ENCODE results near the gene NKAPL. TPM values are rescaled to one million over a fixed set of nuclear protein-coding genes. Genes with fewer than 3 reads are reported as not detected.

The NKAPL gene
- total RNA-seq, 1 donor from 2014 or later, result 1.1 TPM

- no peak for TF ChIP-seq CTCF (IDR thresholded peaks at IDR 0.05; ENCODE audit: insufficient read depth, low read length, poor library complexity, severe bottlenecking)
- Histone ChIP-seq H3K36me3 (ENCODE audit: control insufficient read depth, insufficient read depth, low read length) (no peaks in the 10 kb centered on the region), H3K4me3 (ENCODE audit: low read depth, low read length) (no peak overlapping the region), H3K27me3 (ENCODE audit: control insufficient read depth, insufficient read depth, low read length) (no peaks in the 10 kb centered on the region)
- DNase-seq (ENCODE audit: low read depth), result no peak
Observed at GRCh38 chr6:28240471-28240870, 18.6 kb upstream of the NKAPL start.

- Histone ChIP-seq H3K27me3 (ENCODE audit: control insufficient read depth, insufficient read depth, low read length) (no peaks in the 10 kb centered on the region), H3K4me3 (ENCODE audit: low read depth, low read length) (no peak overlapping the region), H3K36me3 (ENCODE audit: control insufficient read depth, insufficient read depth, low read length) (peaks cover 3% of the 10 kb centered on the region)
- TF ChIP-seq CTCF (IDR thresholded peaks at IDR 0.05; ENCODE audit: insufficient read depth, low read length, poor library complexity, severe bottlenecking), result no peak
- no peak for DNase-seq (ENCODE audit: low read depth)
Observed at GRCh38 chr6:28243946-28244345, 15.2 kb upstream of the NKAPL start.

- Histone ChIP-seq H3K4me3 (ENCODE audit: low read depth, low read length) (no peak overlapping the region), H3K27me3 (ENCODE audit: control insufficient read depth, insufficient read depth, low read length) (no peaks in the 10 kb centered on the region), H3K36me3 (ENCODE audit: control insufficient read depth, insufficient read depth, low read length) (peaks cover 3% of the 10 kb centered on the region)
- no peak for TF ChIP-seq CTCF (IDR thresholded peaks at IDR 0.05; ENCODE audit: insufficient read depth, low read length, poor library complexity, severe bottlenecking)
- no peak for DNase-seq (ENCODE audit: low read depth)
Observed at GRCh38 chr6:28245206-28245941, 13.7 kb upstream of the NKAPL start.

- DNase-seq (ENCODE audit: low read depth), result no peak
- no peak overlapping the region for H3K4me3 ChIP-seq (ENCODE audit: low read depth, low read length)
- no peak for TF ChIP-seq CTCF (IDR thresholded peaks at IDR 0.05; ENCODE audit: insufficient read depth, low read length, poor library complexity, severe bottlenecking)
- H3K27me3 ChIP-seq (ENCODE audit: control insufficient read depth, insufficient read depth, low read length), result no peaks in the 10 kb centered on the region
- peaks cover 3% of the 10 kb centered on the region for H3K36me3 ChIP-seq (ENCODE audit: control insufficient read depth, insufficient read depth, low read length)
Observed at GRCh38 chr6:28248916-28249315, 10.2 kb upstream of the NKAPL start.

GRCh38 chr6:28250747-28251146, 8.3 kb upstream of the NKAPL start:
- H3K27me3 ChIP-seq (ENCODE audit: control insufficient read depth, insufficient read depth, low read length), result no peaks in the 10 kb centered on the region
- no peak for TF ChIP-seq CTCF (IDR thresholded peaks at IDR 0.05; ENCODE audit: insufficient read depth, low read length, poor library complexity, severe bottlenecking)
- no peak for DNase-seq (ENCODE audit: low read depth)
- no peak overlapping the region for H3K4me3 ChIP-seq (ENCODE audit: low read depth, low read length)
- peaks cover 1% of the 10 kb centered on the region for H3K36me3 ChIP-seq (ENCODE audit: control insufficient read depth, insufficient read depth, low read length)

GRCh38 chr6:28251661-28252008, 7.5 kb upstream of the NKAPL start:
- peak overlapping the region; percentile 96 for H3K4me3 ChIP-seq (ENCODE audit: low read depth, low read length)
- TF ChIP-seq CTCF (IDR thresholded peaks at IDR 0.05; ENCODE audit: insufficient read depth, low read length, poor library complexity, severe bottlenecking), result no peak
- no peak for DNase-seq (ENCODE audit: low read depth)

More at GRCh38 chr6:28251661-28252008, 7.5 kb upstream of the NKAPL start:
- peaks cover 1% of the 10 kb centered on the region for H3K36me3 ChIP-seq (ENCODE audit: control insufficient read depth, insufficient read depth, low read length)
- H3K27me3 ChIP-seq (ENCODE audit: control insufficient read depth, insufficient read depth, low read length), result no peaks in the 10 kb centered on the region
